Heart left ventricle (tissue), 13 donors: Measurements from ENCODE around the gene UBE2V1.

Source experiments
- CTCF ChIP-seq, 12 donors: fragments of 200-600 bp; sonication (generic) in 4 of 12; IDR thresholded peaks; one replicate each; pipeline versions ENCODE4 v1.5.0 to v1.8.0; 2018 to 2022; ENCODE audit warnings: antibody characterized with exemption in 12 of 12, mild to moderate bottlenecking in 5 of 12
- POLR2A ChIP-seq, 2 donors: fragments of 450-650 bp; IDR thresholded peaks; one replicate each; pipeline ENCODE4 v1.6.1; 2017; ENCODE audit warnings: antibody characterized with exemption in 2 of 2, mild to moderate bottlenecking in 2 of 2, moderate library complexity in 2 of 2
- donor health status: ischemic (EF 13 %, LVEDD 7.1; RV severe dilation, severe dysfunction).
- donor health status: DM: no; HTN: yes; CAD: no.
- donor health status: DM: no; HTN: no; CAD: no.
- donor health status: ischemic (EF 25% LVEDD 6.9; RV normal size, moderate dysfunction).
- donor health status: ischemic (EF 25% LVEDD 5.7; RV mildly dilated, moderate dysfunction).
- donor health status: ischemic (EF 35%, LVEDD 5.7; RV mildly dilated, moderate dysfunction).
- donor health status: nonischemic (EF 11% LVEDD 7.7; RV severe dilation, severe dysfunction).
- donor health status: DM: yes; HTN: yes; CAD: no.
- donor health status: PGD.
- donor health status: ischemic (EF 29% LVEDD 5.4; RV normal size, mild dysfunction).
- donor health status: nonischemic (EF 23%, LVEDD 6.1; RV moderate dilation, normal function).

- TF ChIP-seq CTCF (IDR thresholded peaks at IDR 0.05) (no peak), POLR2A (IDR thresholded peaks at IDR 0.05) (no peak)
Observed at GRCh38 chr20:50052550-50053361, 60.2 kb downstream of the UBE2V1 start.
